ENCODE results near the gene CHCHD3. TPM values are rescaled to one million over a fixed set of nuclear protein-coding genes. Genes with fewer than 3 reads are reported as not detected.
A peak's percentile ranks its signal among the peaks of the same experiment; 100 is the strongest.

Gene CHCHD3
- total and polyA plus RNA-seq, 9 of the 15 experiments (the other 6 are each of a cell fraction or from before 2014, with no cell fraction given) = 66.2 to 279 (median 204) TPM

- H3K27me3 ChIP-seq (ENCODE audit: control insufficient read depth in 2 of 2, insufficient read depth in 2 of 2, low read length in 2 of 2) = peaks cover 19 to 61% of the 10 kb centered on the region in 2 experiments; a peak in 4 of 5 replicates
- WGBS (ENCODE audit: insufficient coverage, low coverage, missing lambda C conversion rate) = 9% methylated on average over 3 of the region's 3 CpGs
- H3K4me3 ChIP-seq = no peak overlapping the region
- ChIA-PET POLR2A (no interaction called here), CTCF (ENCODE audit: low intra/inter-chr PET ratio) (no interaction called here)
- no peak overlapping the region for H3K4me2 ChIP-seq (ENCODE audit: insufficient read depth, low read length)
- BruUV-seq (replicated peaks) = no TSS peak
- no peaks in the 10 kb centered on the region; the same call in 1 of the 2 replicates for H4K20me1 ChIP-seq (replicated peaks; ENCODE audit: control insufficient read depth, insufficient read depth, low read length)
- no peaks in the 10 kb centered on the region for H3K36me3 ChIP-seq (ENCODE audit: control insufficient read depth, insufficient read depth, low read length)
- H3K9ac ChIP-seq (ENCODE audit: insufficient read depth in 1 of 2, low read depth in 2 of 2, low read length in 2 of 2) = no peak overlapping the region
- peak; percentile 59 for ATAC-seq
- peak in 1 of 4 experiments; percentile 23 for DNase-seq (ENCODE audit: extremely low read depth in 1 of 4, low spot score in 3 of 4)
- H2AFZ ChIP-seq (ENCODE audit: low read depth, low read length) = no peak overlapping the region
- peak; percentile 8; the same call in 1 of the 2 replicates for TF ChIP-seq PKNOX1 (IDR thresholded peaks at IDR 0.05)
- TF ChIP-seq PCBP2 (IDR thresholded peaks at IDR 0.05; ENCODE audit: low read depth, low read length, poor library complexity, severe bottlenecking) = no peak
- H3K9me3 ChIP-seq (replicated peaks; ENCODE audit: control insufficient read depth, insufficient read depth, low read depth, low read length) = no peaks in the 10 kb centered on the region
- no peaks in the 10 kb centered on the region for H3K9me1 ChIP-seq (ENCODE audit: control insufficient read depth, insufficient read depth, low read length)
- intact Hi-C loops (cut with micrococcal nuclease) = no loop called here
- no peaks in the 10 kb centered on the region for H3K79me2 ChIP-seq (ENCODE audit: control insufficient read depth, insufficient read depth, low read length)
- in situ Hi-C loops (cut with MboI) = no loop called here
- FAIRE-seq = no peak
- no peak overlapping the region for H3K27ac ChIP-seq (ENCODE audit: extremely low read depth, low read depth, low read length)
- H3K4me1 ChIP-seq (replicated peaks in 1 of 2; ENCODE audit: control insufficient read depth in 2 of 2, insufficient read depth in 2 of 2, low read length in 2 of 2) = peaks cover 0 to 4% of the 10 kb centered on the region in 2 experiments; a peak in 1 of 5 replicates
Measured at GRCh38 chr7:132757783-132758182, 324.1 kb downstream of the CHCHD3 start.

- Histone ChIP-seq H3K9me1 (ENCODE audit: control insufficient read depth, insufficient read depth, low read length) (no peaks in the 10 kb centered on the region), H4K20me1 (replicated peaks; ENCODE audit: control insufficient read depth, insufficient read depth, low read length) (no peaks in the 10 kb centered on the region; the same call in 1 of the 2 replicates), H2AFZ (ENCODE audit: low read depth, low read length) (no peak overlapping the region), H3K79me2 (ENCODE audit: control insufficient read depth, insufficient read depth, low read length) (no peaks in the 10 kb centered on the region), H3K4me2 (ENCODE audit: insufficient read depth, low read length) (no peak overlapping the region), H3K27ac (ENCODE audit: extremely low read depth, low read depth, low read length) (no peak overlapping the region), H3K9ac (ENCODE audit: insufficient read depth in 1 of 2, low read depth in 2 of 2, low read length in 2 of 2) (no peak overlapping the region), H3K9me3 (replicated peaks; ENCODE audit: control insufficient read depth, insufficient read depth, low read depth, low read length) (no peaks in the 10 kb centered on the region), H3K4me3 (no peak overlapping the region), H3K27me3 (ENCODE audit: control insufficient read depth in 2 of 2, insufficient read depth in 2 of 2, low read length in 2 of 2) (peaks cover 14 to 52% of the 10 kb centered on the region in 2 experiments), H3K36me3 (ENCODE audit: control insufficient read depth, insufficient read depth, low read length) (no peaks in the 10 kb centered on the region), H3K4me1 (replicated peaks in 1 of 2; ENCODE audit: control insufficient read depth in 2 of 2, insufficient read depth in 2 of 2, low read length in 2 of 2) (peaks cover 0 to 4% of the 10 kb centered on the region in 2 experiments; a peak in 1 of 5 replicates)
- ChIA-PET POLR2A (no interaction called here), CTCF (ENCODE audit: low intra/inter-chr PET ratio) (no interaction called here)
- TF ChIP-seq SMAD1 (IDR thresholded peaks at IDR 0.05; ENCODE audit: low read depth, low read length, partially characterized antibody) = no peak
- TF ChIP-seq HMG20A (CRISPR knock-in tag; conservative IDR thresholded peaks at IDR 0.05) = no peak
- no peak for TF ChIP-seq ZNF212 (CRISPR knock-in tag; IDR thresholded peaks at IDR 0.05)
- no peak for TF ChIP-seq JUN (IDR thresholded peaks at IDR 0.05; ENCODE audit: borderline replicate concordance, low read depth, low read length)
- TF ChIP-seq JUN (CRISPR knock-in tag; IDR thresholded peaks at IDR 0.05; ENCODE audit: borderline replicate concordance) = no peak
- TF ChIP-seq ZNF76 (CRISPR knock-in tag; IDR thresholded peaks at IDR 0.05; ENCODE audit: borderline replicate concordance) = no peak
- TF ChIP-seq SPI1 (IDR thresholded peaks at IDR 0.05; ENCODE audit: borderline replicate concordance, low read depth, low read length) = peak; percentile 59; the same call in 1 of the 2 replicates
- no peak for TF ChIP-seq DPF2 (IDR thresholded peaks at IDR 0.05)
- TF ChIP-seq DLX4 (CRISPR knock-in tag; IDR thresholded peaks at IDR 0.05) = no peak
- TF ChIP-seq CTCF (IDR thresholded peaks at IDR 0.05 in 2 of 3, conservative IDR thresholded peaks at IDR 0.05 in 1 of 3; ENCODE audit: insufficient read depth in 2 of 3, low read depth in 1 of 3, low read length in 3 of 3) = no peak
- WGBS (ENCODE audit: insufficient coverage, low coverage, missing lambda C conversion rate) = 0% methylated on average over 5 of the region's 5 CpGs
- intact Hi-C loops (cut with micrococcal nuclease) = no loop called here
- DNase-seq (ENCODE audit: extremely low read depth in 1 of 4, low spot score in 3 of 4) (no peak), ATAC-seq (no peak), FAIRE-seq (no peak)
- in situ Hi-C loops (cut with MboI) = no loop called here
- no TSS peak for BruUV-seq (replicated peaks)
Measured at GRCh38 chr7:132756484-132756990, 325.4 kb downstream of the CHCHD3 start.

All from K562 (cell line).